GM12872 (cell line): ENCODE measurements around the gene BTN2A1.

ENCODE experiments used
- CTCF ChIP-seq: IDR thresholded peaks from 3 replicates; pipeline ENCODE4 v1.5.1; 2011; ENCODE audit warnings: low read depth, mild to moderate bottlenecking, low read length, moderate library complexity; ENCODE audit not compliant: insufficient read depth

BTN2A1 gene

GRCh38 chr6:26428206-26428605, 29.5 kb upstream of the BTN2A1 start:
- no peak for TF ChIP-seq CTCF

GRCh38 chr6:26430787-26431186, 27.0 kb upstream of the BTN2A1 start:
- no peak for TF ChIP-seq CTCF

GRCh38 chr6:26431258-26432172, 26.2 kb upstream of the BTN2A1 start:
- no peak for TF ChIP-seq CTCF

GRCh38 chr6:26432627-26433201, 25.0 kb upstream of the BTN2A1 start:
- no peak for TF ChIP-seq CTCF

GRCh38 chr6:26436018-26436417, 21.7 kb upstream of the BTN2A1 start:
- no peak for TF ChIP-seq CTCF

- no peak for TF ChIP-seq CTCF
Observed at GRCh38 chr6:26437550-26437949, 20.2 kb upstream of the BTN2A1 start.

- no peak for TF ChIP-seq CTCF
Observed at GRCh38 chr6:26438000-26438399, 19.8 kb upstream of the BTN2A1 start.
